PC-9 (cell line): ENCODE measurements around the gene ITGA8. TPM values are rescaled to one million over a fixed set of nuclear protein-coding genes. Genes with fewer than 3 reads are reported as not detected.

Experiments used
- BruUV-seq: library from RNA; stranded (reverse); fragments of 400-500 nt; replicated peaks from 2 replicates; lab custom pipeline; 2021; lab: Mats Ljungman, UMichigan
- CTCF ChIA-PET: fragments of 300-600 bp; sonication (Branson Sonifier 250); formaldehyde crosslinking; loops from one replicate; lab custom pipeline; 2022; ENCODE audit warnings: antibody characterized with exemption; lab: Charles Lee
- POLR2A ChIA-PET: fragments of 300-600 bp; sonication (Branson Sonifier 250); formaldehyde crosslinking; loops from one replicate; lab custom pipeline; 2022; ENCODE audit warnings: antibody characterized with exemption; ENCODE audit not compliant: unreplicated experiment; lab: Charles Lee
- DNase-seq, 2 experiments: peaks; one replicate each; pipeline versions ENCODE4 v3.0.0 to v3.0.0-alpha.2; 2015 to 2022; ENCODE audit warnings: mixed read lengths in 1 of 2
- H2AFZ ChIP-seq: fragments of 200-600 bp; sonication (generic); 2 replicates; pipeline ENCODE4 v1.8.1; 2017; ENCODE audit warnings: antibody characterized with exemption
- H3F3A ChIP-seq: fragments of 200-600 bp; sonication (generic); 2 replicates; pipeline ENCODE4 v1.8.1; 2017; ENCODE audit warnings: antibody characterized with exemption, mild to moderate bottlenecking, low read depth; ENCODE audit not compliant: insufficient read depth
- H3K27ac ChIP-seq: fragments of 200-600 bp; sonication (generic); 2 replicates; pipeline ENCODE4 v1.6.1; 2016; ENCODE audit warnings: mixed run types
- H3K27me3 ChIP-seq: fragments of 200-600 bp; sonication (generic); 2 replicates; pipeline ENCODE4 v1.6.1; 2016; ENCODE audit warnings: low read depth, mixed run types; ENCODE audit not compliant: insufficient read depth
- H3K36me3 ChIP-seq: fragments of 200-600 bp; sonication (generic); 2 replicates; pipeline ENCODE4 v1.6.1; 2016; ENCODE audit warnings: low read depth, mixed run types
- H3K4me1 ChIP-seq: fragments of 200-600 bp; sonication (generic); replicated peaks from 2 replicates; pipeline ENCODE4 v1.6.1; 2016; ENCODE audit warnings: mixed run types; ENCODE audit not compliant: insufficient read depth
- H3K4me2 ChIP-seq: fragments of 200-600 bp; sonication (generic); 2 replicates; pipeline ENCODE4 v1.6.1; 2017; ENCODE audit warnings: mixed run types
- H3K4me3 ChIP-seq: fragments of 200-600 bp; sonication (generic); 2 replicates; pipeline ENCODE4 v1.6.1; 2016; ENCODE audit warnings: mixed run types
- H3K79me2 ChIP-seq: fragments of 200-600 bp; sonication (generic); 2 replicates; pipeline ENCODE4 v1.6.1; 2017; ENCODE audit warnings: low read depth, mixed run types
- H3K9me2 ChIP-seq: fragments of 200-600 bp; sonication (generic); 2 replicates; pipeline ENCODE4 v1.8.1; 2017; ENCODE audit warnings: mild to moderate bottlenecking; ENCODE audit not compliant: insufficient read depth
- H3K9me3 ChIP-seq: fragments of 200-600 bp; sonication (generic); 2 replicates; pipeline ENCODE4 v1.8.1; 2016; ENCODE audit warnings: low read depth; ENCODE audit not compliant: insufficient read depth
- H4K20me1 ChIP-seq: fragments of 200-600 bp; sonication (generic); 2 replicates; pipeline ENCODE4 v1.8.1; 2017; ENCODE audit not compliant: insufficient read depth
- CTCF ChIP-seq: fragments of 200-600 bp; sonication (generic); conservative IDR thresholded peaks from 2 replicates; pipeline ENCODE4 v1.6.1; 2017; ENCODE audit warnings: mixed run types, antibody characterized with exemption, mild to moderate bottlenecking, moderate library complexity
- EZH2 ChIP-seq: fragments of 200-600 bp; sonication (generic); IDR thresholded peaks from 2 replicates; pipeline ENCODE4 v1.8.0; 2017; ENCODE audit warnings: antibody characterized with exemption, low read depth
- intact Hi-C: fragments of 100-400 bp; cut with micrococcal nuclease; formaldehyde crosslinking; loops from one replicate; pipeline ENCODE4 v1.10.0; 2022; ENCODE audit not compliant: unreplicated experiment
- total RNA-seq: library from RNA; stranded (reverse); gene quantifications from 2 replicates; pipeline ENCODE4 v1.2.3, GENCODE V29; 2021

The ITGA8 gene
- total RNA-seq, 1 experiment from 2014 or later, result not detected

GRCh38 chr10:15651175-15651574 is 68.5 kb downstream of the ITGA8 start:
- no peak overlapping the region for H3K27ac ChIP-seq
- H3K4me2 ChIP-seq, result no peak overlapping the region
- DNase-seq, result no peak
- no peaks in the 10 kb centered on the region for H4K20me1 ChIP-seq
- BruUV-seq, result no TSS peak
- H3K4me1 ChIP-seq, result no peaks in the 10 kb centered on the region
- peaks cover 4% of the 10 kb centered on the region for H3K27me3 ChIP-seq
- no peaks in the 10 kb centered on the region for H3F3A ChIP-seq
- CTCF ChIA-PET, result no interaction called here
- POLR2A ChIA-PET, result no interaction called here
- H3K9me2 ChIP-seq, result no peaks in the 10 kb centered on the region
- intact Hi-C loops, result no loop called here
- no peaks in the 10 kb centered on the region for H3K36me3 ChIP-seq
- H2AFZ ChIP-seq, result no peak overlapping the region
- H3K9me3 ChIP-seq, result no peaks in the 10 kb centered on the region
- TF ChIP-seq CTCF, result no peak
- TF ChIP-seq EZH2, result no peak
- H3K79me2 ChIP-seq, result no peaks in the 10 kb centered on the region
- H3K4me3 ChIP-seq, result no peak overlapping the region

GRCh38 chr10:15642095-15642494 is 77.6 kb downstream of the ITGA8 start:
- intact Hi-C loops, result no loop called here
- no peaks in the 10 kb centered on the region for H3K4me1 ChIP-seq
- POLR2A ChIA-PET, result no interaction called here
- no peaks in the 10 kb centered on the region for H3K79me2 ChIP-seq
- H3K9me3 ChIP-seq, result no peaks in the 10 kb centered on the region
- no peak overlapping the region for H3K4me3 ChIP-seq
- no TSS peak for BruUV-seq
- H3F3A ChIP-seq, result no peaks in the 10 kb centered on the region
- peaks cover 66% of the 10 kb centered on the region for H3K27me3 ChIP-seq
- no peak for DNase-seq
- no peaks in the 10 kb centered on the region for H3K9me2 ChIP-seq
- no peaks in the 10 kb centered on the region for H3K36me3 ChIP-seq
- CTCF ChIA-PET, result no interaction called here
- no peaks in the 10 kb centered on the region for H4K20me1 ChIP-seq
- no peak overlapping the region for H3K4me2 ChIP-seq
- H2AFZ ChIP-seq, result no peak overlapping the region
- TF ChIP-seq EZH2 (no peak), CTCF (no peak)
- no peak overlapping the region for H3K27ac ChIP-seq

GRCh38 chr10:15640536-15641085 is 79.1 kb downstream of the ITGA8 start:
- CTCF ChIA-PET, result no interaction called here
- no peak for DNase-seq
- no peaks in the 10 kb centered on the region for H3F3A ChIP-seq
- no peaks in the 10 kb centered on the region for H3K4me1 ChIP-seq
- peaks cover 59% of the 10 kb centered on the region for H3K27me3 ChIP-seq
- H4K20me1 ChIP-seq, result no peaks in the 10 kb centered on the region
- H3K4me3 ChIP-seq, result no peak overlapping the region
- no peaks in the 10 kb centered on the region for H3K9me2 ChIP-seq
- no peak overlapping the region for H3K27ac ChIP-seq
- no peak overlapping the region for H3K4me2 ChIP-seq
- no peaks in the 10 kb centered on the region for H3K36me3 ChIP-seq
- no peaks in the 10 kb centered on the region for H3K9me3 ChIP-seq
- no TSS peak for BruUV-seq
- no peaks in the 10 kb centered on the region for H3K79me2 ChIP-seq
- TF ChIP-seq CTCF (no peak), EZH2 (no peak)
- H2AFZ ChIP-seq, result no peak overlapping the region
- intact Hi-C loops, result no loop called here
- POLR2A ChIA-PET, result no interaction called here
